Panc1 (cell line): ENCODE measurements around the gene SPATA13. TPM values are rescaled to one million over a fixed set of nuclear protein-coding genes. Genes with fewer than 3 reads are reported as not detected.

Experiments used
- ATAC-seq: fragments of 200-7000 bp; cut with Tn5 transposase; 2 replicates; pipeline ENCODE4 v1.9.1; 2020; ENCODE audit warnings: mild to moderate bottlenecking, moderate library complexity
- BruUV-seq: library from RNA; stranded (reverse); fragments of 400-500 nt; replicated peaks from 2 replicates; lab custom pipeline; 2021; lab: Mats Ljungman, UMichigan
- CTCF ChIA-PET: fragments of 300-600 bp; sonication (Branson Sonifier 250); formaldehyde crosslinking; loops from one replicate; lab custom pipeline; 2022; ENCODE audit warnings: antibody characterized with exemption; lab: Charles Lee
- POLR2A ChIA-PET: fragments of 300-600 bp; sonication (Branson Sonifier 250); formaldehyde crosslinking; loops from one replicate; lab custom pipeline; 2022; ENCODE audit warnings: antibody characterized with exemption; lab: Charles Lee
- DNase-seq: peaks from one replicate; pipeline ENCODE4 v3.0.0-alpha.2; 2010; ENCODE audit warnings: low read depth, low spot score
- H3K27ac ChIP-seq: 2 replicates; pipeline ENCODE4 v1.5.1; 2011; ENCODE audit warnings: mild to moderate bottlenecking, low read length, inconsistent platforms
- H3K27me3 ChIP-seq: fragments of 200-500 bp; sonication (Bioruptor generic); 2 replicates; pipeline ENCODE4 v1.6.0; 2014; ENCODE audit warnings: low read length, inconsistent platforms; ENCODE audit not compliant: control insufficient read depth, insufficient read depth
- H3K36me3 ChIP-seq: fragments of 200-500 bp; sonication (Bioruptor generic); 2 replicates; pipeline ENCODE4 v1.5.1; 2014; ENCODE audit warnings: inconsistent platforms, mild to moderate bottlenecking, low read length, moderate library complexity; ENCODE audit not compliant: control insufficient read depth, insufficient read depth
- H3K4me1 ChIP-seq: 2 replicates; pipeline ENCODE4 v1.5.1; 2011; ENCODE audit warnings: inconsistent platforms, mild to moderate bottlenecking, low read length, moderate library complexity; ENCODE audit not compliant: control insufficient read depth, insufficient read depth
- H3K4me3 ChIP-seq, 2 experiments: 2 replicates each; pipeline ENCODE4 v1.5.1; 2011 to 2012; ENCODE audit warnings: low read depth in 2 of 2, low read length in 2 of 2, mild to moderate bottlenecking in 2 of 2, inconsistent platforms in 1 of 2, moderate library complexity in 1 of 2
- H3K9me3 ChIP-seq: fragments of 200-500 bp; sonication (Bioruptor generic); 2 replicates; pipeline ENCODE4 v1.5.1; 2014; ENCODE audit warnings: low read depth, mild to moderate bottlenecking, inconsistent platforms, low read length, moderate library complexity; ENCODE audit not compliant: control insufficient read depth, insufficient read depth
- CTCF ChIP-seq: fragments of 450-650 bp; IDR thresholded peaks from 2 replicates; pipeline ENCODE4 v1.5.1; 2017; ENCODE audit warnings: mild to moderate bottlenecking
- POLR2AphosphoS5 ChIP-seq: IDR thresholded peaks from 2 replicates; pipeline ENCODE4 v1.6.1; 2012; ENCODE audit warnings: mild to moderate bottlenecking, low read depth, low read length, moderate library complexity
- REST ChIP-seq, 2 experiments: IDR thresholded peaks; 2 replicates each; pipeline ENCODE4 v1.6.1; 2011 to 2012; ENCODE audit warnings: low read depth in 2 of 2, control low read depth in 1 of 2, low read length in 1 of 2, mild to moderate bottlenecking in 1 of 2, moderate library complexity in 1 of 2; ENCODE audit not compliant: insufficient read depth in 1 of 2
- SIN3A ChIP-seq: IDR thresholded peaks from 2 replicates; pipeline ENCODE4 v1.6.1; 2012; ENCODE audit warnings: low read depth, mild to moderate bottlenecking, low read length, moderate library complexity, borderline replicate concordance; ENCODE audit not compliant: insufficient read depth
- TCF7L2 ChIP-seq: IDR thresholded peaks from 2 replicates; pipeline ENCODE4 v1.6.1; 2011; ENCODE audit warnings: mild to moderate bottlenecking, low read depth, low read length, inconsistent platforms
- in situ Hi-C: cut with HindIII; loops from 2 replicates; pipeline ENCODE4 v1.10.0; 2016; ENCODE audit warnings: low sequenced_read_pairs, low pct_unique_long_range_greater_than_20kb
- intact Hi-C: fragments of 100-400 bp; cut with micrococcal nuclease; formaldehyde crosslinking; loops from one replicate; pipeline ENCODE4 v1.10.0; 2022; ENCODE audit not compliant: unreplicated experiment
- total RNA-seq: library from RNA; stranded (reverse); gene quantifications from one replicate; pipeline ENCODE4 v1.2.1, GENCODE V29; 2021; ENCODE audit not compliant: unreplicated experiment

SPATA13 gene
- total RNA-seq, 1 experiment from 2014 or later = 7.9 TPM

GRCh38 chr13:24167666-24168391, 7.3 kb downstream of the SPATA13 start:
- Histone ChIP-seq H3K27ac (no peak overlapping the region), H3K4me1 (no peaks in the 10 kb centered on the region), H3K36me3 (no peaks in the 10 kb centered on the region), H3K9me3 (no peaks in the 10 kb centered on the region), H3K4me3 (no peak overlapping the region), H3K27me3 (no peaks in the 10 kb centered on the region)
- no peak for ATAC-seq
- ChIA-PET CTCF (no interaction called here), POLR2A (no interaction called here)
- TF ChIP-seq CTCF = no peak
- no peak for TF ChIP-seq SIN3A
- TF ChIP-seq REST (IDR thresholded peaks at IDR 0.05; ENCODE audit: insufficient read depth in 1 of 2, low read depth in 2 of 2, low read length in 1 of 2) = no peak
- TF ChIP-seq TCF7L2 = no peak
- TF ChIP-seq POLR2AphosphoS5 = no peak
- DNase-seq = no peak
- BruUV-seq = no TSS peak
- intact Hi-C loops = no loop called here
- in situ Hi-C loops = no loop called here

GRCh38 chr13:24168392-24168750, 7.9 kb downstream of the SPATA13 start:
- CTCF ChIA-PET = no interaction called here
- Histone ChIP-seq H3K27me3 (no peaks in the 10 kb centered on the region), H3K9me3 (no peaks in the 10 kb centered on the region), H3K27ac (no peak overlapping the region), H3K4me1 (no peaks in the 10 kb centered on the region), H3K36me3 (no peaks in the 10 kb centered on the region), H3K4me3 (no peak overlapping the region)
- ATAC-seq (no peak), DNase-seq (no peak)
- intact Hi-C loops (no loop called here), in situ Hi-C loops (no loop called here)
- POLR2A ChIA-PET = no interaction called here
- no TSS peak for BruUV-seq
- TF ChIP-seq SIN3A (no peak), CTCF (no peak), TCF7L2 (no peak)
